Rectal smooth muscle tissue (tissue), 1 donor: Measurements from ENCODE around the gene MYLK2.

Experiments
- H3K27ac ChIP-seq: one replicate; pipeline ENCODE4 v1.7.0; 2013; ENCODE audit warnings: low read depth, low read length, inconsistent platforms
- H3K27me3 ChIP-seq: one replicate; pipeline ENCODE4 v1.7.0; 2013; ENCODE audit warnings: low read length; ENCODE audit not compliant: control insufficient read depth, insufficient read depth
- H3K36me3 ChIP-seq: one replicate; pipeline ENCODE4 v1.7.0; 2013; ENCODE audit warnings: low read length; ENCODE audit not compliant: control insufficient read depth, insufficient read depth
- H3K4me1 ChIP-seq: one replicate; pipeline ENCODE4 v1.7.0; 2013; ENCODE audit warnings: low read length; ENCODE audit not compliant: control insufficient read depth, insufficient read depth
- H3K4me3 ChIP-seq: one replicate; pipeline ENCODE4 v1.7.0; 2013; ENCODE audit warnings: low read length
- H3K9ac ChIP-seq: one replicate; pipeline ENCODE4 v1.7.0; 2013; ENCODE audit warnings: low read length

MYLK2 gene

DNA sequence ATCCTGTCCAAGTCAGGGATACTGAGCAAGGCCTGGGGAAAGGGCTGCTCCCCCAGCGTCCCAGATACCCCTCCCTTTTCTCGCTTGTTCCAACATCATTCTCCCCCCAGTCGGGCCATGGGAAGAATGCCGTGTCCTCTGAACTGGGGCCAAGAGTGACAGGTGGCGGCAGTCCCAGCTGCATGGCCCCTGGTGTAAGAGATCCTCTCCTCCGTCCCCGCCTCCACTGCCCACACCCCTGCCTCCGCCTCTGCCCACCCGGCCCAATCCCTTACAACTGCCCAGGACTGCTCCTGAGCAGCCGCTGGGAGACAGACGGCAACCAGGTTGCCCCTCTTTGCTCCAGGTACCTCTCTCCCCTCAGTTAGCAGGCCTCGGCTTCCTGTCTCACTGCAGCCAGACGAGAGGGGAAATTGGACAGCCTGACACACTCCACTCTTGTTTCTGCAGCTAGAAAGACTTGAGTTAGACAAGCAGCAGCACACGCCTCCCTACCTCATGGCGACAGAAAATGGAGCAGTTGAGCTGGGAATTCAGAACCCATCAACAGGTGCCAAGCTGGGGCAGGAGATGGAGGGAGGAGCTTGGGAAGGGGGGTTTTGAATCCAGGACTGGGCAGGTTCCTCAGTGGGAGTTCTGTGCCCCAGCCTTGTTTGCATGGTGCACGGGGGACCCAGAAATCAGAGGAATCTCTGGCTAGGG is at the start of gene MYLK2:
Gene MYLK2 (plus strand): TSS at position 274 of the 702 bp plus-strand sequence. CDS start 225 bp downstream, at position 499.
- H3K4me1 ChIP-seq: no peaks in the 10 kb centered on the region
- no peaks in the 10 kb centered on the region for H3K36me3 ChIP-seq
- H3K27ac ChIP-seq: no peak within 1 kb of the TSS
- H3K4me3 ChIP-seq: no peak within 1 kb of the TSS
- H3K9ac ChIP-seq: no peak within 1 kb of the TSS
- no peaks in the 10 kb centered on the region for H3K27me3 ChIP-seq

DNA sequence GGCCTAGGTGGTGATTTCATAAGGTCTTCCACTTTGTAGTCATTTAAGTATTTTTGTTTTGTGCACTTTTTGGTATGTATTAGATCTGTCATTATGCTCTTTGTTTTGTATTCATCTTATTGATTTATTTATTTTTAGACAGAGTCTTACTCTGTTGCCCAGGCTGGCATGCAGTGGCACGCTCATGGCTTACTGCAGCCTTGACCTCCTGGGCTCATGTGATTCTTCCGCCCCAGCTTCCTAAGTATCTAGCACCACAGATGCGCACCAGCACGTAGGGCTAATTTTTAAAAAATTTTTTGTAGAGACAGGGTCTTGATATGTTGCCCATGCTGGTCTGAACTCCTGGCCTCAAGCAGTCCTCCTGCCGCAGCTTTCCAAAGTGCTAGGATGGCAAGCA is 49.5 kb upstream of the MYLK2 start:
- H3K9ac ChIP-seq: no peak overlapping the region
- no peaks in the 10 kb centered on the region for H3K36me3 ChIP-seq
- H3K4me1 ChIP-seq: no peaks in the 10 kb centered on the region
- no peaks in the 10 kb centered on the region for H3K27me3 ChIP-seq
- H3K4me3 ChIP-seq: no peak overlapping the region
- no peak overlapping the region for H3K27ac ChIP-seq

DNA sequence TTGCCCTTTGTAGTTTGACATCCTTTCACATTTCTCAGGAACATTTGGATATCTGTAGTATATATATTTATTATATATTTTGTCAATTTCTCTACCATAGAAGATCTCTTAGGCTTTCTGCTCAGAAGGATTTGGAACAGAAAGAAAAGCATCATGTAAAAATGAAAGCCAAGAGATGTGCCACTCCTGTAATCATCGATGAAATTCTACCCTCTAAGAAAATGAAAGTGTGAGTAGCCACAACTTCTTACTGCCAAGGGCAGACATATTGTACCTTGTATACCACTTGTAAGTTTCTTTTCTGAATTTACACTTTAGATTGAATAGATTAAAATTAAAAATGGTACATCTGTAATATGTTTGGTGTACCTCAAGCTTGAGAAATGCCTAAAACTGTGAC is 48.9 kb upstream of the MYLK2 start:
- no peak overlapping the region for H3K4me3 ChIP-seq
- no peaks in the 10 kb centered on the region for H3K27me3 ChIP-seq
- H3K9ac ChIP-seq: no peak overlapping the region
- no peaks in the 10 kb centered on the region for H3K36me3 ChIP-seq
- no peak overlapping the region for H3K27ac ChIP-seq
- no peaks in the 10 kb centered on the region for H3K4me1 ChIP-seq

DNA sequence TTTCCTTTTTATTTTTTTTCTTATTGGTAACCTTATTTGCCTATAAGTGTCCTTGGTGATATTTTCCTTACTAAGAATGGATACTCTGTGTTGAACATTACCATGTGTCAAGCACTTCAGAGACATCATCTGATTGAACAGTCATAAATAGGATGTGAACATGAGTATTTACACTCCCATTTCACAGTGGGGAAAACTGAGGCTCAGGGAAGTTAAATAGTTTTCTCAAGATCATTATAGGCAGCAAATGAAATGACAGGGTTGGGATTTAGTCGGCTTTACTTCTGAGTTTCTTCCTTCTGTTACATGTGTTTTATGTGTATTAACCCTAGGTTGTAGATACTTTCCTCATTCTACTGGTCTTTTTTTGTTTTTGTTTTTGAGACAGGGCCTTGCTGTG is 44.7 kb upstream of the MYLK2 start:
- no peak overlapping the region for H3K27ac ChIP-seq
- H3K4me1 ChIP-seq: no peaks in the 10 kb centered on the region
- H3K36me3 ChIP-seq: no peaks in the 10 kb centered on the region
- no peaks in the 10 kb centered on the region for H3K27me3 ChIP-seq
- H3K9ac ChIP-seq: no peak overlapping the region
- no peak overlapping the region for H3K4me3 ChIP-seq

DNA sequence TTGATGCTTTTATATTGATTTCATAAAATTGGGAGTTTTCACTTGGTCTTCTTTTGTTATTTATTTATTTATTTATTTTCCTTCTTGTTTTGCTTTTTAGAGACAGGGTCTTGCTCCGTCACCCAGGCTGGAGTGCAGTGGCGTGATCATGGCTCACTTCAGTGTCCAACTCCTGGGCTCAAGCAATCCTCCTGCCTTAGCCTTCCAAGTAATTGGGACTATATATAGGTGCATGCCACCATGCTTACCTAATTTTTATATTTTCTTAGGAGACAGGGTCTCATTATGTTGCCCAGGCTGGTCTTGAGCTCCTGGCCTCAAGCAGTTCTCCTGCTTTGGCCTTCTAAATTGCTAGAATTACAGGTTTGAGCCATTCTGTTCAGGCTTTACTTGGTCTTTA is 38.3 kb upstream of the MYLK2 start:
- no peaks in the 10 kb centered on the region for H3K27me3 ChIP-seq
- no peak overlapping the region for H3K9ac ChIP-seq
- H3K27ac ChIP-seq: no peak overlapping the region
- no peaks in the 10 kb centered on the region for H3K36me3 ChIP-seq
- no peak overlapping the region for H3K4me3 ChIP-seq
- H3K4me1 ChIP-seq: no peaks in the 10 kb centered on the region

DNA sequence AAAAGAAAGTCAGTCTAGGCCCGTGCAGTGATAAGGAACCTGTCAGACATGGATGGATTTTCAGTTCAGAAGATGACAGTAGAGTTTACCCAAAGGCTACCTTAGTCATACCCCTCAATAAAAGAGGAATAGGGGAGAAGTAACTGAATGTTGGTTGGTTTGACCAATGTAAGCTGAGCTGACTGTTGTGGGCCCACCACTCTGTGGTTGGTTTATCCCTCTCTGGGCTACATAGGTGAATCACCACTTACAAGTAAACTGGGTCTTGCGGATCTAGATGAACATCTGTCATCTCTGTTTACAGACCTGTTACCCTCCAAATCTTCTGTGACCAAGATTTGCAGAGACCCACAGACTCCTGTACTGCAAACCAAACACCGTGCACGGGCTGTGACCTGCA is 37.2 kb upstream of the MYLK2 start:
- H3K27ac ChIP-seq: no peak overlapping the region
- no peaks in the 10 kb centered on the region for H3K4me1 ChIP-seq
- H3K36me3 ChIP-seq: no peaks in the 10 kb centered on the region
- H3K9ac ChIP-seq: no peak overlapping the region
- no peak overlapping the region for H3K4me3 ChIP-seq
- H3K27me3 ChIP-seq: no peaks in the 10 kb centered on the region

DNA sequence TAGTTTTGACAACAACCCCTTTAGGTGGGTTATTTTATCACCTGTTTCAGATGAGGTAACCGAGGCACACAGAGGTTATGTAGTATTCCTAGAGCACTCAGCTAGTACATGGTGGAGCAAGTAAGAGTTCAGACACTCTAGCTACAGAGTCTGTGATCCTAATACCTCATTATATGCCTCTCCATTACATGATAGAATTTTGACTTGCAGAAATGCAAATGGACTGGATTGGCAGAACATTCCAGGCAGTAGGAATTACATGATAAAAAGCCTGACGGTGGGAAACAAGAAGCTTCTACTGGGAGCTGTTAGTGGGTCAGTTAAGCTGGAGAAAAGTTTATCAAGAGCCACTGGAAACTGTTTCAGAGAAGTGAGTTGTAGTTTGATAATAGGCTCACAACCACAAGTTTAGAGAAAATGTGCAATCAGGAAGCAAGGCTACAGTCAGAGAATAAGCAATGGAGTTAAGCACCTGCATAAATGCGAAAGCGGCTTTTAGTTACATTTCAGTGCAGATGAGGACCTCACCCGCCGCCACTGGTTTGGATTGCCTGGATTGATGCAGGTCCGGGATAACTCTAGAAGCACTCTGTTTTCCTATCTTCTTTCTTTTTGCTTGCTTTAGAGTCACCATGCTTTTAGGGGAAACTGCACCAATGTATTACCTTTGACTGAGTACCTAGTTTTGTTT is 34.7 kb upstream of the MYLK2 start:
- H3K4me1 ChIP-seq: no peaks in the 10 kb centered on the region
- no peaks in the 10 kb centered on the region for H3K27me3 ChIP-seq
- no peak overlapping the region for H3K4me3 ChIP-seq
- no peak overlapping the region for H3K27ac ChIP-seq
- H3K36me3 ChIP-seq: no peaks in the 10 kb centered on the region
- H3K9ac ChIP-seq: no peak overlapping the region

DNA sequence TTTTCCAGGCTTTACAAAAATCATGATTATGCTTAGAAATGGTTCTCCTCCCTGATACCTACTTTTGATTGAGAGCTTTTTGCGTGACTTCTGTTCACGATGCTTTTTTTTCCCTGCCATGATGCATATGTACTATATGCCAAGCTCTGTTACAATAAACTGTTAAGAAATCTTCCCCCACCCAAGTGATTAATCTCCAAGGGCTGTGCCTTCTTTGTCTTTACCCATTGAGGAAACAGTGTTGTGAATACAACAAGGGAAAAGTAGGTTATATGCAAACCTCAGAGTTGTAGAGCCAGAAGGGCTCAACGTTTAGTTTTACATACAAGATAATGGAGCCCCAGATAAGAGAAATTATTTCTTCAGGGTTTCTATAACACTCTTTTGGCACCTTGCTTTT is 34.1 kb upstream of the MYLK2 start:
- Histone ChIP-seq H3K27me3 (no peaks in the 10 kb centered on the region), H3K9ac (no peak overlapping the region), H3K27ac (no peak overlapping the region), H3K36me3 (no peaks in the 10 kb centered on the region), H3K4me1 (no peaks in the 10 kb centered on the region), H3K4me3 (no peak overlapping the region)

DNA sequence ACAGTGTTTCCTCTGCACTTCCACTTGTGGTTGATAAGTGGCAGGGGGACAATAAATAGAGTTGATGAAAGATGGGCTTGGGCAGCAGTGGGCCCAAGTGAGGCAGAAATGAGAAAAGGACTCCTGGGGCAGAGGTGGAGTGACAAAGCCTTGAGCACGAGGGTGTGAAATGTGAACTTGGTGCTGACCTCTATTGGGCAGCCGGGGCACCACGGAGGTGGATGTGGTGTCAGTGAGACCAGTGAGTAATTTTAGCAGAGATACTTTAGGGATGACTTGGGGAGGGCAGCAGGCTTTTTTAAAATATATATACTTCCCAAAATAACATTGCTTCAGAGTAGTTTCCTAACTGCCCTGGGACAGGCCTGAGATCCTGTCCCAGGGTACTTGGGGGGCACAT is 30.6 kb upstream of the MYLK2 start:
- H3K9ac ChIP-seq: no peak overlapping the region
- no peaks in the 10 kb centered on the region for H3K36me3 ChIP-seq
- no peaks in the 10 kb centered on the region for H3K4me1 ChIP-seq
- no peaks in the 10 kb centered on the region for H3K27me3 ChIP-seq
- H3K27ac ChIP-seq: no peak overlapping the region
- H3K4me3 ChIP-seq: no peak overlapping the region

DNA sequence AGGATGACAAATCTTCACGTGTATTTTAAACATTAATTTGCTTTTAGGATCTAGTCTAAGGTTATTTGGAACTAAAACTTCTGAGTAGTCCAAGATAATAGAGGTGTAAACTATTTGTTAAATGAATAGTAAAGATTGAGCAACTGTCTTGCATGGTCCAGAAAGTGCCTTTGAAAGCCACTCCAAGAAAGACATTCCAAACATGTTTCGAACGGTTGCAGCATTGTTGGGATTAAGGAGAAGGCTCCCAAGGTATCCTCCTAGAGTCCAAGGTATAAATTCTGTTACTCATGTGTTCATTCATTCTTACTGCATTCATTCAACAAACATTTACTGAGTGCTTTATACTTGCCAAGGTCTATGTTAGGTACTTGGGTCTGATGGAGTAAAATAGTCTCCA is 28.8 kb upstream of the MYLK2 start:
- Histone ChIP-seq H3K4me3 (no peak overlapping the region), H3K9ac (no peak overlapping the region), H3K36me3 (no peaks in the 10 kb centered on the region), H3K4me1 (no peaks in the 10 kb centered on the region), H3K27ac (no peak overlapping the region), H3K27me3 (no peaks in the 10 kb centered on the region)

DNA sequence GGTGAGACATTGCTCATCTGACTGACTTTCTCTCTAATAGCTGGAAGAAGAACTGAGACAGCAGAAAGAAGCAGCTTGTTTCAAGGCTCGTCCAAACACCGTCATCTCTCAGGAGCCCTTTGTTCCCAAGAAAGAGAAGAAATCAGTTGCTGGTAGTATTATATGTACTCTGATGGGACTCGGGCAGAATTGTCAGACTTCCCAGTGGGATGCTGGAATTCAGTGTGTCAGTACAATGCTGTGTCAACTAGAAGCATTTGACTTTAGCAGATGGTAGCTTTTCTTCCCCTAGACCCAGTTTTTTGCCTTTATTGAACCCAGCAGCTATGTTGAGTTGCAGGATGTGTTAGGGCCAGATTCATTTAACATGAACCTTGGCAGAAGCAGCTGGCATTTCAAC is 21.8 kb upstream of the MYLK2 start:
- no peak overlapping the region for H3K4me3 ChIP-seq
- H3K27me3 ChIP-seq: no peaks in the 10 kb centered on the region
- H3K27ac ChIP-seq: no peak overlapping the region
- no peak overlapping the region for H3K9ac ChIP-seq
- H3K4me1 ChIP-seq: no peaks in the 10 kb centered on the region
- H3K36me3 ChIP-seq: no peaks in the 10 kb centered on the region

DNA sequence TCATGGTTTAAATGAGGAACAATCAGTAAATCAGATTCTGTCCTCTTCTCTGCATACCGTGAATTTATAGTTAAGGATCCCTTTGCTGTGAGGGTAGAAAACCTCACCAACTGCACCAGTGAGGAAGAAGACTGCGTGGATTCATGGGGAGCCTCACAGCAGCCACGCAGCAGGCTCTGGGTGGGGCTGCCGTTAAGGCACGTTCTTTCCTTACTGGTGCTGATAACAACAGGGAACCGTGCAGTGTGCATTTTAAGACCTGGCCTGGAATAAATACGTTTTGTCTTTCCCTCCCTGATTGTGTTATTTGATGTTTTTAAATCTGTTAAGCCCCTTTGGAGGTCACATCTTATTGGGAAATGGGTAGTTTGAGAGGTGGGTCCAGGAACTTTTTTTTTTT is 17.6 kb upstream of the MYLK2 start:
- H3K9ac ChIP-seq: no peak overlapping the region
- no peak overlapping the region for H3K27ac ChIP-seq
- H3K36me3 ChIP-seq: no peaks in the 10 kb centered on the region
- no peak overlapping the region for H3K4me3 ChIP-seq
- no peaks in the 10 kb centered on the region for H3K4me1 ChIP-seq
- no peaks in the 10 kb centered on the region for H3K27me3 ChIP-seq
